Right atrium auricular region (tissue), 2 donors: Measurements from ENCODE around the gene TPI1. TPM values are rescaled to one million over a fixed set of nuclear protein-coding genes. Genes with fewer than 3 reads are reported as not detected.
"Not testable (repeated sequence)": the region's sequence is repeated elsewhere in the genome, so short reads cannot be mapped to it uniquely, and the experiment has no call there.

ENCODE experiments used
- DNase-seq: peaks from one replicate; pipeline ENCODE4 v3.0.0-alpha.2; 2019; ENCODE audit warnings: low spot score
- H3K27ac ChIP-seq, 2 donors: fragments of 200-600 bp; sonication (generic); 1 replicate in 1 of 2; 2 replicates in 1 of 2; pipeline ENCODE4 v1.5.1; 2016 to 2019
- H3K27me3 ChIP-seq, 2 donors: fragments of 200-600 bp; sonication (generic); one replicate each; pipeline versions ENCODE4 v1.5.1 to v1.6.0; 2017 to 2019
- H3K36me3 ChIP-seq: fragments of 200-600 bp; sonication (generic); one replicate; pipeline ENCODE4 v1.5.1; 2016
- H3K4me1 ChIP-seq, 2 donors: fragments of 200-600 bp; sonication (generic); one replicate each; pipeline versions ENCODE4 v1.5.1 to v1.6.0; 2017 to 2019
- H3K4me3 ChIP-seq, 2 donors: fragments of 200-600 bp; sonication (generic); 1 replicate in 1 of 2; 2 replicates in 1 of 2; pipeline ENCODE4 v1.5.1; 2017 to 2019; ENCODE audit warnings: mild to moderate bottlenecking in 1 of 2, moderate library complexity in 1 of 2
- H3K9me3 ChIP-seq, 2 donors: fragments of 200-600 bp; sonication (generic); one replicate each; pipeline ENCODE4 v1.5.1; 2019
- total RNA-seq, 2 donors: library from RNA; depleted of rRNA; stranded (reverse); fragments of >200 nt; gene quantifications; one replicate each; pipeline ENCODE4 v1.1.0, GENCODE V29; 2016
- TF ChIP-seq, protein P1 (sequence below), 2 donors: fragments of 200-600 bp; sonication (generic); IDR thresholded peaks; one replicate each; pipeline ENCODE4 v1.5.1; 2019; ENCODE audit warnings: antibody characterized with exemption in 2 of 2

Gene TPI1
- total RNA-seq, 2 donors from 2014 or later, result 755 to 842 TPM

DNA sequence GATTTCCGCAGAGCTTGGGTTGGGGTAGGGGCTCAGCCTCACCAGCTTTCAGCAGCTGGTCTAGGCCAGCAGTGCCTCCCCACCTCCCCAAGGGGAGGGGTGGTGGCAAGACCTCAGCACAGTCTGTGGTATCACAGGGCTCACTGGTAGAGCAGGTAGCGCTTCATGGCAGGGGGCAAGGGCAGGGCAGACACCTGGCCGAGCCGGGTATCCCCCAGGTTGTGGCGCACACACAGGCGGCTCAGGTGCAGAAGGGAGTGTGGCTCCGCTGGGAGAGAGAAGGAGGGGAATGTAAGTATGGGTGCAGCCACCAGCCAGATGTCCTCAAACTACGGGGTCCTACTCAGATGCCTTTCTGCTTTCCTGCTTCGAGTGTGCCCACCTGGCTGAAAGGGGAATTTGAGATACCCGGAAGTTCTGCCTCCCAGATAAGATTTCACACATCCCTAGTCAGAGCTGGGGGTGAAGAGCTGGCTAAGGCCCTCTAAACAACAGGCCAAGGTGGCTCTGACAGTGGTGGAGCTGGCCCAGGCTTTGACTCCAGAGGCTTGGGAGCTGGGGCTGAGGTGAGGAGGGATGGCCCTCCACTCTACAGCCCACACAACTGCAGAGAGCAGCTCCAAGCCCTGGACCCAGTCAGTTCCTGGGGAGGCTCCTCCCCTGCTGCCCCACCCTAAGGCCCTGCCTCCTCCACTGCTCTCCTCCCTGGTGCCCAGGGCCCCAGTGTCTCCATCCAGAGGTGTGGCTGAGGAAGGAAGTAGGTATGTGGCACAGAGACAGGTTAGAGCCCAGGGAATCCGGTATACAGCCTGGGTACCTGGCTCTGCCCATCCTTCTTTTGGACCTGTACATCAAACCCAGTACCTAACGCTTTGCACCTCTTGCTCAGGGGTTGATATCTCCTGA is 4.0 kb downstream of the TPI1 start:
- H3K27me3 ChIP-seq, result no peaks in the 10 kb centered on the region
- peaks cover 21% of the 10 kb centered on the region for H3K36me3 ChIP-seq
- peak overlapping the region; percentile 77 to 86 for H3K27ac ChIP-seq
- no peaks in the 10 kb centered on the region for H3K9me3 ChIP-seq
- peaks cover 0 to 61% of the 10 kb centered on the region in 2 donors for H3K4me1 ChIP-seq
- no peak for DNase-seq
- TF ChIP-seq, protein P1, sequence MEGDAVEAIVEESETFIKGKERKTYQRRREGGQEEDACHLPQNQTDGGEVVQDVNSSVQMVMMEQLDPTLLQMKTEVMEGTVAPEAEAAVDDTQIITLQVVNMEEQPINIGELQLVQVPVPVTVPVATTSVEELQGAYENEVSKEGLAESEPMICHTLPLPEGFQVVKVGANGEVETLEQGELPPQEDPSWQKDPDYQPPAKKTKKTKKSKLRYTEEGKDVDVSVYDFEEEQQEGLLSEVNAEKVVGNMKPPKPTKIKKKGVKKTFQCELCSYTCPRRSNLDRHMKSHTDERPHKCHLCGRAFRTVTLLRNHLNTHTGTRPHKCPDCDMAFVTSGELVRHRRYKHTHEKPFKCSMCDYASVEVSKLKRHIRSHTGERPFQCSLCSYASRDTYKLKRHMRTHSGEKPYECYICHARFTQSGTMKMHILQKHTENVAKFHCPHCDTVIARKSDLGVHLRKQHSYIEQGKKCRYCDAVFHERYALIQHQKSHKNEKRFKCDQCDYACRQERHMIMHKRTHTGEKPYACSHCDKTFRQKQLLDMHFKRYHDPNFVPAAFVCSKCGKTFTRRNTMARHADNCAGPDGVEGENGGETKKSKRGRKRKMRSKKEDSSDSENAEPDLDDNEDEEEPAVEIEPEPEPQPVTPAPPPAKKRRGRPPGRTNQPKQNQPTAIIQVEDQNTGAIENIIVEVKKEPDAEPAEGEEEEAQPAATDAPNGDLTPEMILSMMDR (IDR thresholded peaks at IDR 0.05), result no peak
- peak overlapping the region in 1 of 2 donors; percentile 68 for H3K4me3 ChIP-seq

DNA sequence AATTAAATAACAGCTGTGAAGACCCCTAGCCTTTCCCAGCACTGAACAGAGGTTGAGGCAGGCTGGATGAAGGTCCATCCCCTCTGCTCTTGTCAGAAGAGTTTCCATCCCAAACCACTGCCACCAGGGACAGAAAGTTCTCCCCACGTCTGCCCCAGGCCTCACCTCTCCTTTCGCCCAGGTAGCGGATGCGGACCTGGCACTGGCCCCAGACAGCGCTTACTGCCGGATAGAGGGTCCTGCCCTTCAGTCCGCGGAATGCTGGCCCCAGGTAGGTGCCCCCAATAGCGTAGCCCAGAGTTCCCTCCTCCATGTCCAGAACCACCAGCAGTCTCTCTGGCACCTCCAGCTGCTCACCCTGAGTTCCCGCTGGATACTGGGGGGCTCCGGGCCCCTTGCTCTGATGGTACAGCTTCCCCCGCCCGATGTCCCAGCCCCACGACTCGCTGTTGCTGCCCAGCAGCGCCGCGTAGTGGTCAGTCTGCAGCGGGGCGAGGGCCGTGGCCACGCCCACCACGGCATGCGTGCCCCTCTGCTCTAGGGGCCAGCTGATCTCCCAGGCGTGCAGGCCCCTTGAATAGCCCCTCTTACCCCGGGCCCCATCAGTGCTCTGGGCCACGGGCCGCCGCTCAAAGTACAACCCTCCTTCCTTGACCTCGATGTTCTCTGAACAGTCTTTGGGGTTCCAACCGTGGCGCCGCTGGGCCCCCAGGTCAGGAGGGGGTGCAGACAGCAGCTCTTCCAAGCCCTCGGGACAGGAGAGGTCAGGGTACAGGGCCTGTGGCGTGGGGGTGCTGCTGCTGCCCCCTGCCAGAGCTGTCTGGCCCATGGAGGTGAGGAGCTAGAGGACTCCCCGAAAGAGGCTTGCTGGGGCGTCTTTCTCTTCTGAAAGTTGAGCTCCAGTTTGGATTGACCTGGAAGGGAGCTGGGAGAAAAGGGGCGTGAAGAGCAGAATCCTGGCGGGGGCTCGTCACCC is 5.0 kb downstream of the TPI1 start:
- Histone ChIP-seq H3K27me3 (no peaks in the 10 kb centered on the region), H3K36me3 (peaks cover 21% of the 10 kb centered on the region), H3K9me3 (no peaks in the 10 kb centered on the region), H3K4me3 (peak overlapping the region; percentile 62 to 68), H3K4me1 (peaks cover 0 to 54% of the 10 kb centered on the region in 2 donors), H3K27ac (peak overlapping the region; percentile 77 to 86)
- TF ChIP-seq, protein P1 (IDR thresholded peaks at IDR 0.05), result peak; percentile 86 to 96
- peak; percentile 83 for DNase-seq

DNA sequence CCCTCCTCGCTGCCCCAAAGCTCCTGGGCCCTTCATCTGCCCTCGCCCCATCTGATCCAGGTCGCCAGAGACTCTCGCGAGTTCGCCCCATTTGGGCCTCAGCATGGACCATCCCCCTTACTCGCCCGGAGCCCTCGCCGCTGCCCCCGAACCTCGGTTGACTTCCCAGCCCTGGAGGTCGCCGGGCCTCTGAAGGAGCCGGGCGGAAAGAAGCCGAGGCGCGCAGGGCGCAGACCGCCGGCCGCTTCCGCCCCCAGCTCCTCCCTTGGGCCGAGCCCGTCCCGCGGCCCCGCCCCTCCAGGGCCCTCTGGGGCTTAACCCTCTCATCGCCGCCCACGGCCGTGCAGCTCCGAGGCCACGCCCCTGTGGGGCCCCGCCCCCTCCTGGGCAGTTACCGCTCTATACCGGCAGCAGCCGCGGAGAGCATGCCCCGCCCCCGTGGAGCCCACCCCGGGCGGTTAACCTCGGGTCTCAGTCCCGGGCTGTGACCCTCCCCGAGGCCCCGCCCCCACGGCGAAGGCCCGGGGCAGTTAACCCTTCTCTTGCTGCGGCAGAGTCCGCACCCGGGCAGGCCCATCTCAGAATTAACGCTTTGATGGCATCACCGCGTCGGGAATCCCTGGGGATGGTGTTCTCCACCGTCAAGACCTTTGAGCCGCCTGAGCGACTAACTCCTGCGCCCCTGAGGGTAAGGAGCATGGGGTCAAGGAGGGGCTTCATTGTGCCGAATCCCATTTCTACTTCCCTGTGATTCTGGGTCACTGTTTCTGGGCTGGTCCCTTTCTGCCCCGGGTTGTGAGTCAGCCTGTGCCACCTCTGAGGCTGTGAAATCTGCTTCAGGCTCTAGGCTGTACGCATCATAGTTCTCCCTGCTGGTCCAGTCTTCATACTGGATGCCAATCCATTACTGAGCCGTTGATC is 6.0 kb downstream of the TPI1 start, which contains the start of gene SPSB2:
TSS of gene SPSB2 (minus strand) at position 210 of the 921 bp plus-strand sequence. CDS start 402 bp downstream, outside the sequence.
- H3K27ac ChIP-seq, result peak within 1 kb of the TSS; percentile 77 to 86
- H3K27me3 ChIP-seq, result no peaks in the 10 kb centered on the region
- peak within 1 kb of the TSS; percentile 62 to 68 for H3K4me3 ChIP-seq
- H3K9me3 ChIP-seq, result no peaks in the 10 kb centered on the region
- peak; percentile 94 for DNase-seq
- peaks cover 0 to 52% of the 10 kb centered on the region in 2 donors for H3K4me1 ChIP-seq
- TF ChIP-seq, protein P1 (IDR thresholded peaks at IDR 0.05), result peak in 1 of 2 donors; percentile 18
- H3K36me3 ChIP-seq, result peaks cover 21% of the 10 kb centered on the region

DNA sequence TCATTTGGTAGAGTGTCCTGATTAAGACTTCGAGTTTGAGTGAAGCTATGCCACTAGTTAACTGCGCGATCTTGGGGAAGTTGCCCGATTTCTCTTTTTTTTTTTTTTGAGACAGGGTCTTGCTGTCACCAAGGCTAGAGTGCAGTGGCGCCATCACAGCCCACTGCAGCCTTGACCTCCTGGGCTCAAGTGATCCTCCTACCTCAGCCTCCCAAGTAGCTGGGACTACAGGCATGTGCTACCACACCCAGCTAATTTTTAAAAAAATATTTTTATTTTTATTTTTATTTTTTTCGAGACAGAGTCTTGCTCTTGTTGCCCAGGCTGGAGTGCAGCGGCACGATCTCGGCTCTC is 6.7 kb downstream of the TPI1 start:
- H3K4me1 ChIP-seq, result peaks cover 0 to 45% of the 10 kb centered on the region in 2 donors

DNA sequence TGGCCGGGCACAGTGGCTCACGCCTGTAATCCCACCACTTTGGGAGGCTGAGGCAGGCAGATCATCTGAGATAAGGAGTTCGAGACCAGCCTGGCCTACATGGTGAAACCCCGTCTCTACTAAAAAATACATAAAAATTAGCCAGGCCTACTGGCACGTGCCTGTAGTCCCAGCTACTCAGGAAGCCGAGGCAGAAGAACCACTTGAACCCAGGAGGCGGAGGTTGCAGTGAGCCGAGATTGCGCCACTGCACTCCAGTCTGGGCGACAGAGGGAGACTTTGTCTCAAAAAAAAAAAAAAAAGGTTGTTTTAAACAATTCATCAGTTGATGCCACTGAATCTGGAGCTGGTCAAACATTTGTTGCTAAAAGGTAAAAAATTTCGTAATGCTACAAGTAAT is 12.5 kb downstream of the TPI1 start:
- H3K27ac ChIP-seq, DNase-seq, H3K9me3 ChIP-seq, H3K36me3 ChIP-seq, H3K4me3 ChIP-seq, H3K27me3 ChIP-seq, H3K4me1 ChIP-seq: not testable (repeated sequence)

More for the DNA sequence above, 6.7 kb downstream of the TPI1 start:
- Histone ChIP-seq H3K27ac (peak overlapping the region; percentile 77 to 86), H3K4me3 (peak overlapping the region; percentile 62 to 68), H3K36me3 (peaks cover 21% of the 10 kb centered on the region)
- not testable (repeated sequence) for DNase-seq, H3K27me3 ChIP-seq, H3K9me3 ChIP-seq

DNA sequence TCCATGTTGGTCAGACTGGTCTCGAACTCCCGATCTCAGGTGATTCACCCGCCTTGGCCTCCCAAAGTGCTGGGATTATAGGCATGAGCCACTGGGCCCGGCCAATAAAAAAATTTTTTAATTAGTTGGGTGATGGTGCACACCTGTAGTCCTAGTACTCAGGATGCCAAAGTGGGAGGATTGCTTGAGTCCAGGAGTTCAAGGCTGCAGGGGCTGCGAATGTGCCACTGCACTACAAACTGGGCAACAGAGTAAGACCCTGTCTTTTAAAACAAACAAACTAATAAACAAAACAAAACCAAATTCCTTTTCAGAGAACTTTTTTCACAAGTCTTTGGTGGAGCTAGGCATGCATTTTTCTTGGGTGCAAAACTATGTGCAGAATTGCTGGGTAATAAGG is 15.9 kb downstream of the TPI1 start:
- H3K9me3 ChIP-seq, result no peaks in the 10 kb centered on the region
- DNase-seq, result no peak
- TF ChIP-seq, protein P1 (IDR thresholded peaks at IDR 0.05), result no peak
- H3K4me1 ChIP-seq, result no peaks in the 10 kb centered on the region
- H3K27me3 ChIP-seq, result no peaks in the 10 kb centered on the region
- no peaks in the 10 kb centered on the region for H3K36me3 ChIP-seq
- no peak overlapping the region for H3K4me3 ChIP-seq
- H3K27ac ChIP-seq, result no peak overlapping the region
